NK-92 treated with Interleukin-12 subunit alpha and Interleukin-12 subunit beta, amount 100 ng/mL, for 24 hours (cell line): ENCODE data around the gene DCTN5.
"Not testable (repeated sequence)": the region's sequence is repeated elsewhere in the genome, so short reads cannot be mapped to it uniquely, and the experiment has no call there.

ENCODE experiments used
- DNase-seq: peaks from one replicate; lab custom pipeline; 2025; lab: John Stamatoyannopoulos, UW

The DCTN5 gene

DNA sequence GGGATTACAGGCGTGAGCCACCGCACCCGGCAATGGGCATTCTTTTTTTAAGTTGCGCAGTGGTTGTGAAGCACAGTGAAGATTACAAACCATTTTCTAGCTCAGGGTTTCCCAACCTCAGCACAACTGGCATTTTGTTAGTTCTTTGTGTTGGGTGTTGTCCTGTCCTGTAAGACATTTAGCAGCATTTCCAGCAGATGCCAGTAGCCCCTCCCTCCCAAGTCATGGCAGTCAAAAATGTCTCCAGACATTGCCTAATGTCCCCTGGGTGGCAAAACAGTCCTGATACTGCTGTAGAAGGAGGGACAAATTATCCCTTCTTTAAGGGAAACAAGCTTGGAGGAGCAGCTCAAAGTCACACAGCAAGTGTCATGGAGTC lies 53.0 kb downstream of the DCTN5 start:
- DNase-seq, result no peak

DNA sequence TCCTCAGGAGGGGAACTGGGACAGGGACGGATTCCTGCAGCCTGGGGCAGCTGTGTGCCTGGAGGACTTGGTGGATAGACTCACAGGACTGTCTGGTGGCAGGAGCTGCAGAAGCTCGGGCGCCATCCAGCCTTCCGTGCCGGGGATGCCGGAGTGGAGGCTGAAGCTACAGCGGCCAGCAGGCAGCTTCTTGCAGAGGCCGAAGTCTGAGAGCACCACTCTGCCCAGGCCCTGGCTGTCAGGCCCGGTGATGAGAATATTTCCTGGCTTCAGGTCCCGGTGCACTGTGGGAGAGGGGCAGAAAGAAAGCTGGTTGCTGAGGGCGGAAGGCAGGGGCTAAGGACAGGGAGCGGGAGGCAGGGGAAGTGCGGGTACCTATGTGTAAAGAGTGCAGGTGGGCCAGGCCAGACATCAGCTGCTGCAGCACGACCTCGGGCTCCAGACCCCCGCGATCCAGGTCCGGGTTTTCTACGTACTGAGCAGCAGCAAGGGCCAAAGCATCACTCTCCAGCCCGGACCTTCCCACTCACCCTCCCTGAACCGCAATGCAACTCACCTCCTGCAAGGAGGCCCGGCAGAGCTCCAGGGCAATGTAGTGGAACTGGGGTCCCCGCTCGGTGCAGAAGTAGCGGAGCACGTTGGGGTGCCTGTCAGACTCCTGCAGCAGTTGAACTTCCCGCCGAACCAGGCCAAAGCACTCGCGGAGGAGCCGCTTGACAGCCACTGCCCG lies 53.5 kb downstream of the DCTN5 start:
- no peak for DNase-seq

DNA sequence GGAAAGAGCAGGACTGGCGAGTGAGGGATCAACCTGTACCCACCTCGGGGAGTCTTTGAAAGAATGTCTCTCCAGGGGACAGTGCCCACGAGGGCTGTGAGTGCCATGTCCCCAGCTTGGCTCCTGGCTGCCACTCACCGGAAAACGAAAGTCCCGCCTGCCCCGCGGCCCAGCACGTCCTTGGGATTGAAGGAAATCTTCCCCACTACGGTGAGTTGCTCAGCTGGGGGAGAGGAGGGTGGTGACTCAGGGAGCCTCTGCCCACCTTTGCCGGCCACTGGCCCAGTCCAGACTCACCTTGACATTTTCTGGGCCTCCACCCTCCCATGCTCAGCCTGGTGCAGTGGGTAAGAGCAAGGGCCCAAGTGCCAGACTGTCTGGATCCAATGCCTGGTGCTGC lies 54.5 kb downstream of the DCTN5 start:
- DNase-seq, result no peak

DNA sequence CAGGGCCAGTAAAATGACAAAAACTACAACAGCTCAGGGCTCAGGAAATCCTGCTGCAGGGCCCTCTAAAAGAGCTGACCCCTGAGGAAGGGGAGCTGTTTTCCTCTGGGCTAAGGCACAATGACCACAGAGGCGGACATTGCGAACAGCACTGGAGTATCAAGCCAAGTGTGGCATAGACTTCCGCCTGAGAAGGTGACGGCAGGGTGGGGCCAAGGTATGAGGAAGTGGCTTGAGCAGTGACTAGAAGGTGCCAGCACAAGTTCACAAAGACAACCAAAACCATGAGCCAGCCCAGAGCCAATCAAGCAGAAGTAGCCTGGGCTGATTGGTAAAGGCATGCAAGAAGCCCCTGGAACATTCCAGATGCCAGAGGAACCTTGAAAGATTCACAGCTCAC lies 57.8 kb downstream of the DCTN5 start:
- DNase-seq, result no peak

DNA sequence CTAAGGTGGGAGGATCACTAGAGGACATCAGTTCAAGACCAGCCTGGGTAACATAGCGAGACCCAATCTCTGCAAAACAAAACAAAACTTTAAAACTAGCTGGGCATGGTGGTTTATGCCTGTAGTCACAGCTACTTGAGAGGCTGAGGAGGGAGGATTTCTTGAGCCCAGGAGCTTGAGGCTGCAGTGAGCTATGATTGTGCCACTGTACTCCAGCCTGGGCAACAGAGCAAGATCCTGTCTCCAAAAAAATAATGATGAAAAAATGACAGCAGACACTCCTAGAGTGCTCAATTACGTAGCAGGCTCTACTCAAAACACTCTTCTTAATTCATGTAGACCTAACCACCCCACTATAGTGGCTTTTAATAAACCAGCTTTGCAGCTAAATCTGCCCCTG lies 58.8 kb downstream of the DCTN5 start:
- no peak for DNase-seq

DNA sequence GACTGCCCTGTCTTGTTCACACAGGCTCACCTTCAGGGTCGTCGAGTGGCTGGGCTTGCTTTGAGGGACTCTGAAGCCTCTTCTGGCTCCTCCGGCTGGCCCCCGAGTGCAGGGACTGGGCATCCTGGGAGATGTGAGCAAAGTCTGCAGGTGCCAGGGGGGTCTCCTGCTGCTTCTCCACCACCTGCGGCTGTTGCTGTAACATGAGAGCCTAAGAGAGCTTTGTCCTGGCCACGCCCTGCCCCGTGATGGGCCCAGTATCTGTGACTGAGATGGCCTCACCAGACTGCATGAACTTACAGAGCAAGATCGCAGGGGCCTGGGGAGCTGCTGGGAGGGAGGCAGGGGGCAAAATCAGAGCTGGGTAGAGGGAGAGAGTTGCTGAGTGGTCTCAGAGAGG lies 59.2 kb downstream of the DCTN5 start:
- no peak for DNase-seq

DNA sequence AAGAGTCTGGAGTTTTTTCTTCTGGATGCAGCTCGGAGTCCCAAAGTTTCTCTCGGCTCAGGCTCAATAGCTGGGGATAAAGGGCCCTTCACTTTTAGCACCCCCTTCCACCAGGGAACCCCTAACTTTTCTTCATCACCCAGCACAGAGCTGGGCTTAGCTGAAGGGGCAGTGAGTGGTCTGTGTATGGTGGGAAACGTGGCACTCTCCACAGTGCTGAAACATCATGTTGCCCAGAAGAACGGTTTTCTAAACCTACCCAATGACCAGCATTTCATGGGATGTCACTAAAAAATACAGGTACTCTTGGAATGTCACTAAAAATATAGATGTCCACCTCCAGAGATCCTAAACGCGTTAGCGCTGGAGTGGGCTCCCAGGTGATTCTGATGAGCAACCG lies 59.8 kb downstream of the DCTN5 start:
- no peak for DNase-seq

DNA sequence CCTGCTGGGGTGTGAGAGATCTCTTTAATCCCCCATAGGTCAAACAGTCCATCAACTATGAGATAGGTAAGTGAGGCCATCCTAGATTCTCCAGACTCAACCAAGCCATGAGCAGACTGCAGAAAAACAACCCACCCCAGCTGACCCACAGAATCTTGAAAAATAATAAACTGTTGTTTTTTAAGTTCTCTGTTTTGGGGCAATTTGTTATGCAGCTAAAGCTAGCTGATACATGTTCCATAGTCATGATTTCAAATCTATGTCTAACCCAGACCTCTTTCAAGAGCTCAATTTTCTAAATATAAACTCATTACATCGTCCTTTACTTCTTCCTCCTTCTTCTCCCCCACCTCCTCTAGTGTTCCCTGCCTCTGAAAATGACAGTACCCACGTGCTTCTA lies 61.7 kb downstream of the DCTN5 start:
- no peak for DNase-seq

DNA sequence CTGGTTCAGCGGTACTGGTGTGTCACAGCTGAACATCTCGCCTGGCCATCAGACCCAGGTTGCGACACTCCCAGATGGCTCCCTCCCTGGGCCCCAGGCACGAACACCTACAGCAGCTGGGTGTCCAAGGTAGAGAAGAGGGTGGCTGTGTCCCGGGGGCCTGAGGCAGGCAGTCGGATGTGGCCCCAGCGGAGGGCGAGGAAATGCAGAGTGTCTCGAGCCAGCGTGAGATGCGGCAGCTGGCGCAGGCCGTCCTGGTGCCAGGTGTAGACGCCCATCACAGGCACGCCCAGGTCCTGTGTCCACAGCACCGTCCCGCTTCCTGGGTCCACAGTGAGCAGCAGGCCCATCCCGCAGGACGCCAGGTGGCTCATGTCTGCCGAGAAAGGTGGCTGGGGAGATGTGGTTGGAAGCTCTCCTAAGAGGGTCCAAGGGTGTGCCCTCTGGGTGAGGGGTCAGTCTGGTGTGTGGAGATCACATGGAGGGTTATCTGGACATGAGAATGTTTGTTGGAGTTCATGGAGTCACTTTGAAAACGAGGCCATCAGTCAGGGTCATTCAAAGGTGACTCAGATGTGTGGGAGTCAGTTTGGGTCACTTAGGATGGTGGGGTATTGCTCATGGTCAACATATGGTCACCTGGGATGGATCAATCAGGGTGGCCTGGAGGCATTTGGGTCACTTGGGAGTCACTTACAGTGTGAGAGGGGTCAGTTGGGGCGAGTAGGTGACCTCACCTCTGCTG lies 63.7 kb downstream of the DCTN5 start:
- no peak for DNase-seq

DNA sequence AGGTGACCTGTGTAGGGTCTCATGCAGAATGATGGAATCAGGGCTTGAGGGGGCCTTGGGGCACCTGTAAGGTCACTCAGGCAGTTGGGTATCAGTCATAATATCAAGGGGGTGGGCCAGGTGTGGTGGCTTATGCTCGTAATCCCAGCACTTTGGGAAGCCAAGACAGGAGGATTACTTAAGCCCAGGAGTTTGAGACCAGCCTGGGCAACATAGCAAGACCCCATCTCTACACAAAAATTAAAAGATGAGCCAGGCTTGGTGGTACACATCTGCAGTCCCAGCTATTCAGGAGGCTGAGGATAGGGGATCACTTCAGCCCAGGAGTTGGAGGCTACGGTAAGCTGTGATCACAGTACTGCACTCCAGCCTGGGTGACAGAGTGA lies 64.2 kb downstream of the DCTN5 start:
- no peak for DNase-seq

DNA sequence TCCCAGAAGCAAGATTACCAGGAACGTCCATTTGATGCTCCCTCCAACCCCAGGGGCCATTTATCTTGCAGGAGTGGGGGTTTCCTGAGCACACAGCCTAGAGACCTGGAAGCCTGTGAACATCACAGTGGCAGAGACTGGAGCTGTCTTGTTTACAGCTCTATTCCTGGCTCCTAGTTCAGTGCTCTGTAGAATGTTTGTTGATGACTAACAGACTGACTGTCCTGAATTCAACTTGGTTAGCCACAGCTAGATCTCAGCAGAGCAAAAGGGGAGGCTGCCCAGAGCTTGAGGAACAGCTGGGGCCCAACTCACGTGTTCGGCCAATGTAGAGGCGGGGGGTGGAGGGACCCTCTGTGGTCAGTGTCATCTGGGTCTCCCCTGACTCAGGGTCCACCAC lies 65.2 kb downstream of the DCTN5 start:
- no peak for DNase-seq

DNA sequence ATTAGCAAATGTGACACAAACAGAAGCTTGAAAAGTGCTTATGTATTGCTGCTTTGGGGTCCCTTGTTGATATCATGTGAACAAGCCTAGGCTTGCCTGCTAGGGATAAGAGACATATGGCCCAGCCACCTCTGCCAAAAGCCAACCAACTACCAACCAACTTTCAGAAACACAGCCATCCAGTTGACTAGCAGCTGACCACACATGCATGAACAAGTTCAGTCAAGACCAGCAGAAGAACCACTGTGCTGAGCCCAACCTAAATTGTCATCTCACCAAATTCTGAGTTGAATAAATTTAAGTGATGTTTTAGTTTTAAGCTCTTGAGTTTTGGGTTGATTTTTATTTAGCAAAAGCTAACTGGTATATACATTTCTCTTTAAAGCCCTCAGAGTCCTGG lies 68.3 kb downstream of the DCTN5 start:
- DNase-seq, result no peak

DNA sequence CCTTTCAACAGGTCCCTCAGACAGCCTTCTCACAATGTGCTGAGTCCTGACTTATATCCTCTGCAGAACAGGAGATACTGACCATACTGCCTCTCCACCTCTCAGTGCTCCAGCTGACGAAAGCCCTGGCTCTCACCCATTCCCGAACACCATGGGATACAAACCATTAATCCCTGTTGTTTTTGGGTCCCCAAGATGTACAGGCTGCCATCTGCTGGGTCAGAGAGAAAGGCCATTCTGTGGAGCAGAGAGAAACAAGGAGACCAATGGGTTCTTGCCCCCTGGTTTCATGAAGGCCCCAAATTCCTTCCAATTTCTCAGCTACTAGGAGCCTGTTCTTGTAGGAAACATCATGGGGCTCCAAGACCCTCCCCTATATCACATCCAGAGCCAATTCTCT lies 68.7 kb downstream of the DCTN5 start:
- no peak for DNase-seq

DNA sequence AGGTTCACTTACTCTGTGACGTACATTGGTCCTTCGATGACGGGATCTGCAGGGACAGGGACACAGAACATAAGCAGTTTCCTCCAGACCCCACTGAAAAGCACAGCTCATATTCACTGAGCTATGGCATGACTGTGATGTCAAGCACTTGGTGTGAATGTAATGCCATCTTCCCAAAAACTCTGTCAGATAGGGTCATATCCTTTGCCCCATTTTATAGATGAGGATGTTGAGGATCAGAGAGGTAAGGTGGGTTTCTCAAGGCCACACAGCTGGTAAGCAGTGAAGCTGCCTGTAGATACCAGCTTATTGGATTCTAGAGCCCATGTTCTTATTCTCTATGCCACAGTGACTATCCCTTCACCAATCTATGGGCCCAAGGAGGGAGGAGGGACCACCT lies 69.2 kb downstream of the DCTN5 start:
- no peak for DNase-seq

DNA sequence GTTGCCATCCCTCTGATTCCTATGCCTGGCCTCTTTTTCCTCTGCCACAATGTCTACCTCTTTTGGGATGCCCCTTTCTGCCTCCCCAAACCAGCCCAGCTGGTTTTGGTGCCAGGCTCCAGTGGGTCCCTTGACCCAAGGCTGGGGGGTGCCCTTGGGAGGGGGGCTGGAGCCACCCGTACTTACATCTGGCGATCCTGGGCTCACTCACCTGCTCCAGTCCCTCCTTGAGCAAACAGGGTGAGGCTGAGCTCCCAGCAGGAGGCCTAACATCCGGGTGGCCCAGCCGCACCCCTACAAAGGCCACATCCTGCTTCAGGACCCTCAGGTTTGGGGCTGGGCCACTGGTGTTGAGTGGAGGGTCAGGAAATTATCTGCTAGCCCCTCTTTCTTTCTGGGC lies 70.5 kb downstream of the DCTN5 start:
- DNase-seq, result no peak

DNA sequence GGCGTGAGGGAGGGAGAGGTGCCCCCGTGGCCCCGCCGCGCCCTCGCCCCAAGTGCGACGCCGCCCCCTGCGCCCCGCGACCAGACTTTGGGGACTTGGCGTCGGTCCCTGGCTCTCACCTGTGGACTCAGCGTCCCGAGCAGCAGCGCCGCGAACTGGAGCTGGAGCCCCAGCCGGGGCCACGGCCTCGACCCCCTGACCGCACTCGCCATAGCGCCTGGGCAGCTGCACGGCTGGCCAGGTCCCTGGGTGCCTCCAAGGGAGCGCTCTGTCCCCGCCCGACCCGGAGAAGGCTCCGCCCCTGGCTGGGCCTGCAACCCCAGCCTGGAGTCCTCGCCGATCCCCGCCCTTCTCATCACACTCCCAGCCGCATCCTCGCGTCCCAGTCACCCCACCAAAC lies 71.7 kb downstream of the DCTN5 start, which contains the start of gene ERN2:
TSS of gene ERN2 (minus strand) at position 247 of the 400 bp plus-strand sequence. CDS start at position 212, 35 bp downstream.
- DNase-seq, result no peak

DNA sequence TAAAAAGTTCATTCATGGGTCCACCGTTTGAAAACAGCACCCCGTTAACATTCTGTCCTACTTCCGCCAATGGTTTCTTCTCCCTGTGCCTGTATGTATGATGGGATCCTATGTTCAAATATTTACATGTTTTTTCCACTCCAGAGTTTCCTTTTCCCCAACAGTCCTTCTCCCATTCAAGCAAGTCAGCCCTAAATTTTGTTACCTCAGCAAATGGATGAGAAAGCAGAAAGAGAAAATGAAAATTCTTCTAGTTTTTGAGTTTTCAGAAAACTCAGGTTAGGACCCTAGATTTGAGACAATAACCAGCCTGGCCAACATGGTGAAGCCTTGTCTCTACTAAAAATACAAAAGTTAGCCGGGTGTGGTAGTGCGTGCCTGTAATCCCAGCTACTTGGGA lies 75.2 kb downstream of the DCTN5 start:
- no peak for DNase-seq

DNA sequence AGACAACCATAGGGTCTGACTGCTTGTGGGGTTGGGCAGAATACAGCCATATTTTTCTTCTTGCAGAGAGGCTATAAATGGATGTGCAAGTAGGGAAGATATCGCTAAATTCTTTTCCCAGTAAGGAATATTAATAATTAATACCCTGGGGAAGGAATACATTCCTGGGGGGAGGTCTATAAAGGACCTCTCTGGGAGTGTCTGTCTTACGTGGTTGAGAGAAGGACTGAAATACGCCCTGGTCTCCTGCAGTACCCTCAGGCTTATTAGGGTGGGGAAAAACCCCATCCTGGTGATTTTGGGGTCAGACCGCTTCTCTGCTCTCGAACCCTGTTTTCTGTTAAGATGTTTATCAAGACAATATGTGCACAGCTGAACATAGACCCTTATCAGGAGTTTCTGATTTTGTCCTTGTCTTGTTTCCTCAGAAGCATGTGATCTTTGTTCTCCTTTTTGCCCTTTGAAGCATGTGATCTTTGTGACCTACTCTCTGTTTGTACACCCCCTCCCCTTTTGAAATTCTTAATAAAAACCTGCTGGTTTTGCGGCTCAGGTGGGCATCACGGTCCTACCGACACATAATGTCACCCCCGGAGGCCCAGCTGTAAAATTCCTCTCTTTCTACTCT lies 81.5 kb downstream of the DCTN5 start:
- not testable (repeated sequence) for DNase-seq

DNA sequence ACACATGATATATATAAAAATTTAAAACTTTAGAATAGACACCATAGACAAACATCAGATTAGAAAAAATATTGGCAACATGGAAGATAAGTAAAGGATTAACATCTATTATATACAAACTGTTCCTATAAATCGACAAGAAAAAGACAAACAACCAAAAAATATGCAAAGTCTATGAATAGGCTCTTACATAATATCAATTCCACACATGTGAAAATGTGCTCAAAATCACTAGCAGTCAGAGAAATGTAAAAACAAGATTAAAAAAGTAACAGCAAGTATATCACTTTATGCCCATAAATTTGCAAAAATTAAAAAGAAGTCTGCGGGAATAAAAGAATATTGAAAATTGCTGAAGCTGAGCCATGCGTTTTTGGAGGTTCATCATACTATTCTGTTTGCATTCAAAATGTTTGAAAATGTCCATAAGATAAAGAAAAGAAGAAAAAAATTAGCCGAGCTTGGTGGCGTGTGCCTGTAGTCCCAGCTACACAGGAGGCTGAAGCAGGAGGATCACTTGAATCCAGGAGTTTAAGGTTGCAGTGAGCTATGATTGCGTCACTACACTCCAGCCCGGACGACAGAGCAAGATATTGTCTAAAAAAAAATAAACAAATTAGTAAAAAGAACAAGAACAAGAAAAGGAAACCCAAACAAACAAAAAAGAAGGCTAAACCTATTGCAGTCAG lies 83.0 kb downstream of the DCTN5 start:
- no peak for DNase-seq

DNA sequence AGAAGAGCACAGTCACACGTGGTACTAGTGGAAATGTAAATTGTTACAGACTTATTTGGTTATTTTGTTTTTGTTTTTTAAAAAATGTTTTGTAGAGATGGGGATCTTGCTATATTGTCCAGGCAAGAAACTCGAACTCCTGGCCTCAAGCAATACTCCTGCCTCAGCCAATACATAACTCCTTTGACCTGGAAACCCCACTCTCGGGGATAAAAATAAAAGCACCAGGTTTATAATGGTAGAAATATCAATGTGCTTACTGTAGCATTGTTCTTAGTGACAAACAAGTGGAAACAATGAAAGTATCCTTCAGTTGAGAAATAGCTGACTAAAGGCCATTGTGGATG lies 83.5 kb downstream of the DCTN5 start:
- no peak for DNase-seq

DNA sequence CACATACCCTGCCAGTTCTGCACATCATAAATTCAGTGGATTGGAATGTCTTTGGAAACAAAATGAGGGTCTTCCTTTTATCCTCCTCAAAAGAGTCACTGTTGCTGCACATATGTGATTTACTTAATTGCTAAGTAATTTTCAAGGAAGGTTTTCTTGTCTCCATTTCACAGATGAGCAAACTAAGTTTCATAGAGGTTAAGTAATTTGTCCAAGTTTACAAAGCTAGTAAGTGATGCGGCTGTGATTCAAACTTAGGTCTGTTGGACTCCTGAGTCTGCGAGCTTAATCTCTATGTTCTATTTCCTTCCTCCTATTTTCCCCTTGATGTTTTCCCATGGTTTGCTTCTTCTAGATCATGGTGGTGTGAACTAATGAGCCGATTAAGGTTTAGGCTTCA lies 85.4 kb downstream of the DCTN5 start:
- DNase-seq, result no peak
